HEK293 (cell line): Measurements from ENCODE around the gene OR13C8.

Source experiments
- CTCF ChIA-PET: fragments of 350-600 bp; formaldehyde crosslinking; extraction: SDS; loops from one replicate; lab custom pipeline; 2021; ENCODE audit warnings: antibody characterized with exemption; lab: Yijun Ruan, JAX
- POLR2A ChIA-PET: fragments of 300-600 bp; formaldehyde crosslinking; extraction: SDS; loops from one replicate; lab custom pipeline; 2020; ENCODE audit warnings: antibody characterized with exemption, inconsistent platforms; lab: Yijun Ruan, JAX
- H3K27ac ChIP-seq: fragments of 200-500 bp; sonication (Bioruptor generic); 2 replicates; pipeline ENCODE4 v1.5.1; 2014; ENCODE audit warnings: low read depth, low read length, control low read depth, inconsistent platforms; ENCODE audit errors: extremely low read depth
- H3K36me3 ChIP-seq, 2 experiments: fragments of 200-500 bp in 1 of 2; sonication (Bioruptor generic) in 1 of 2; 1 replicate in 1 of 2; 2 replicates in 1 of 2; pipeline ENCODE4 v1.5.1; 2014 to 2017; ENCODE audit warnings: inconsistent platforms in 2 of 2, low read length in 2 of 2; ENCODE audit not compliant: control insufficient read depth in 2 of 2, insufficient read depth in 1 of 2
- H3K4me1 ChIP-seq: fragments of 200-500 bp; sonication (Bioruptor generic); 2 replicates; pipeline ENCODE4 v1.5.1; 2014; ENCODE audit warnings: mild to moderate bottlenecking, low read length, inconsistent platforms; ENCODE audit not compliant: control insufficient read depth, insufficient read depth
- H3K4me3 ChIP-seq: 2 replicates; pipeline ENCODE4 v1.5.1; 2011; ENCODE audit warnings: low read depth, mild to moderate bottlenecking, control low read depth, low read length, moderate library complexity
- H3K9me3 ChIP-seq: fragments of 200-500 bp; sonication (Bioruptor generic); 2 replicates; pipeline ENCODE4 v1.5.1; 2014; ENCODE audit warnings: low read depth, low read length, inconsistent platforms; ENCODE audit not compliant: control insufficient read depth, insufficient read depth
- GLIS2 ChIP-seq: fragments of 450-650 bp; formaldehyde crosslinking; IDR thresholded peaks from 2 replicates; pipeline ENCODE4 v1.5.1; 2016; ENCODE audit warnings: missing biosample characterization, missing genetic modification characterization
- KLF7 ChIP-seq: fragments of 450-650 bp; formaldehyde crosslinking; IDR thresholded peaks from 2 replicates; pipeline ENCODE4 v1.5.1; 2016; ENCODE audit warnings: missing biosample characterization, missing genetic modification characterization, borderline replicate concordance
- REPIN1 ChIP-seq: fragments of 450-650 bp; formaldehyde crosslinking; IDR thresholded peaks from 2 replicates; pipeline ENCODE4 v1.5.1; 2017; ENCODE audit warnings: missing biosample characterization, missing genetic modification characterization, low read depth
- SP2 ChIP-seq: fragments of 450-650 bp; formaldehyde crosslinking; IDR thresholded peaks from 2 replicates; pipeline ENCODE4 v1.5.1; 2016; ENCODE audit warnings: missing biosample characterization, missing genetic modification characterization
- ZBTB17 ChIP-seq: fragments of 450-650 bp; formaldehyde crosslinking; IDR thresholded peaks from 2 replicates; pipeline ENCODE4 v1.5.1; 2016; ENCODE audit warnings: missing biosample characterization, missing genetic modification characterization
- ZNF132 ChIP-seq: fragments of 450-650 bp; formaldehyde crosslinking; IDR thresholded peaks from 2 replicates; pipeline ENCODE4 v1.5.1; 2017; ENCODE audit warnings: missing biosample characterization, missing genetic modification characterization, borderline replicate concordance
- ZNF133 ChIP-seq: fragments of 450-650 bp; formaldehyde crosslinking; IDR thresholded peaks from 2 replicates; pipeline ENCODE4 v1.5.1; 2016; ENCODE audit warnings: missing biosample characterization, missing genetic modification characterization
- ZNF140 ChIP-seq: fragments of 450-650 bp; formaldehyde crosslinking; IDR thresholded peaks from 2 replicates; pipeline ENCODE4 v1.5.1; 2016; ENCODE audit warnings: missing biosample characterization, missing genetic modification characterization
- ZNF146 ChIP-seq: fragments of 450-650 bp; formaldehyde crosslinking; IDR thresholded peaks from 2 replicates; pipeline ENCODE4 v1.5.1; 2016; ENCODE audit warnings: missing biosample characterization, missing genetic modification characterization
- ZNF202 ChIP-seq: fragments of 450-650 bp; formaldehyde crosslinking; IDR thresholded peaks from 2 replicates; pipeline ENCODE4 v1.5.1; 2016; ENCODE audit warnings: missing biosample characterization, missing genetic modification characterization, borderline replicate concordance
- ZNF239 ChIP-seq: fragments of 450-650 bp; formaldehyde crosslinking; IDR thresholded peaks from 2 replicates; pipeline ENCODE4 v1.5.1; 2016; ENCODE audit warnings: missing biosample characterization, missing genetic modification characterization
- ZNF302 ChIP-seq: fragments of 450-650 bp; formaldehyde crosslinking; IDR thresholded peaks from 2 replicates; pipeline ENCODE4 v1.5.1; 2016; ENCODE audit warnings: missing biosample characterization, missing genetic modification characterization, low read depth
- ZNF341 ChIP-seq: fragments of 450-650 bp; formaldehyde crosslinking; IDR thresholded peaks from 2 replicates; pipeline ENCODE4; 2016; ENCODE audit warnings: low read depth, missing biosample characterization, missing genetic modification characterization
- ZNF354C ChIP-seq: fragments of 450-650 bp; formaldehyde crosslinking; IDR thresholded peaks from 2 replicates; pipeline ENCODE4 v1.5.1; 2016; ENCODE audit warnings: missing biosample characterization, missing genetic modification characterization, low read depth, borderline replicate concordance
- ZNF426 ChIP-seq: fragments of 450-650 bp; formaldehyde crosslinking; IDR thresholded peaks from 2 replicates; pipeline ENCODE4 v1.5.1; 2017; ENCODE audit warnings: missing biosample characterization, missing genetic modification characterization, mild to moderate bottlenecking, inconsistent platforms, moderate library complexity
- ZNF549 ChIP-seq: fragments of 450-650 bp; IDR thresholded peaks from 2 replicates; pipeline ENCODE4 v1.5.1; 2018; ENCODE audit warnings: missing biosample characterization, missing genetic modification characterization, mild to moderate bottlenecking, inconsistent platforms, moderate library complexity
- ZNF558 ChIP-seq: fragments of 450-650 bp; formaldehyde crosslinking; IDR thresholded peaks from 2 replicates; pipeline ENCODE4 v1.5.1; 2016; ENCODE audit warnings: missing biosample characterization, missing genetic modification characterization
- ZNF707 ChIP-seq: fragments of 450-650 bp; formaldehyde crosslinking; IDR thresholded peaks from 2 replicates; pipeline ENCODE4 v1.5.1; 2016; ENCODE audit warnings: missing biosample characterization, missing genetic modification characterization
- TF ChIP-seq, protein P1 (sequence below): fragments of 450-650 bp; formaldehyde crosslinking; IDR thresholded peaks from 2 replicates; pipeline ENCODE4 v1.5.1; 2016; ENCODE audit warnings: missing biosample characterization, missing genetic modification characterization
- TF ChIP-seq, protein P2 (sequence below): fragments of 450-650 bp; formaldehyde crosslinking; IDR thresholded peaks from 2 replicates; pipeline ENCODE4 v1.5.1; 2017; ENCODE audit warnings: missing biosample characterization, missing genetic modification characterization
- TF ChIP-seq, protein P3 (sequence below): fragments of 450-650 bp; formaldehyde crosslinking; IDR thresholded peaks from 2 replicates; pipeline ENCODE4 v1.5.1; 2016; ENCODE audit warnings: missing biosample characterization, missing genetic modification characterization
- TF ChIP-seq, protein P4 (sequence below): fragments of 450-650 bp; formaldehyde crosslinking; IDR thresholded peaks from 2 replicates; pipeline ENCODE4 v1.5.1; 2017; ENCODE audit warnings: missing biosample characterization, missing genetic modification characterization

OR13C8 gene

DNA sequence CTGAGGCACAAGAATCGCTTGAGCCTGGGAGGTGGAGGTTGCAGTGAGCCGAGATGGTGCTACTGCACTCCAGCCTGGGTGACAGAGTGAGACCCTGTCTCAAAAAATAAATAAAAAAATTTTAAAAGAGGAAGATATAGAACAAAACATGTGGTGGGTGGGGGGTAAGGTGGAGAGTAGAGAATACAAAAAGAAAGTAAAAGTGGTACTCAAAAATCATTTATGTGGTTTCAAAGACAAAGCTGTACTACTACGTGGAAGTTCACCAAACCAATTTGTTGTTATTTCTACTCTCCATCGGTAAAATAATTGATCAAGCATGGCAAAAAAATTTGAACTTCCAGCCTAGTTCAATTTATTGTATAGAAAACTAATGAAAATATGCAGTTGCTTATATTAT lies 24.3 kb upstream of the OR13C8 start (continued):
- TF ChIP-seq, protein P1, sequence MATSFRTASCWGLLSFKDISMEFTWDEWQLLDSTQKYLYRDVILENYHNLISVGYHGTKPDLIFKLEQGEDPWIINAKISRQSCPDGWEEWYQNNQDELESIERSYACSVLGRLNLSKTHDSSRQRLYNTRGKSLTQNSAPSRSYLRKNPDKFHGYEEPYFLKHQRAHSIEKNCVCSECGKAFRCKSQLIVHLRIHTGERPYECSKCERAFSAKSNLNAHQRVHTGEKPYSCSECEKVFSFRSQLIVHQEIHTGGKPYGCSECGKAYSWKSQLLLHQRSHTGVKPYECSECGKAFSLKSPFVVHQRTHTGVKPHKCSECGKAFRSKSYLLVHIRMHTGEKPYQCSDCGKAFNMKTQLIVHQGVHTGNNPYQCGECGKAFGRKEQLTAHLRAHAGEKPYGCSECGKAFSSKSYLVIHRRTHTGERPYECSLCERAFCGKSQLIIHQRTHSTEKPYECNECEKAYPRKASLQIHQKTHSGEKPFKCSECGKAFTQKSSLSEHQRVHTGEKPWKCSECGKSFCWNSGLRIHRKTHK (tag by site-specific recombination): no peak
- TF ChIP-seq ZNF549 (no peak), ZNF354C (tag by site-specific recombination) (no peak)

DNA sequence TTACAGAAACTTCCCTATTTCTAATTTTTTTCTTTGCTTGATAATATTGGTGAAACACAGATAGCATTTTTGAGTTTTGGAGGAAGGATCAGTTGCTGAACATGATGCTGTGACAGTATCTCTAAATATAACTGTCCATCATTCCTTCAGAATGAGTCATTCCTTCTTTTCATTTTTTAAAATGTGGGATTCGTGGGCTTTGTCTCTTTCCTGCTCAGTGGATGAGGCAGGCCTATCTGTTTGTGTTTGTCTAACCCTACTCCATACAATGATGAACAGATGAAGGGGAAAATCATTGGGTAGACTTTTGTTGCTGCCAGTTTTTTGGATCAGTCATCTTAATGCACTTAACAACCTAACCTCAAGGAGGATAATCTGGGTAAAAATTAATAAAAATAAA lies 15.7 kb upstream of the OR13C8 start:
- CTCF ChIA-PET: no interaction called here
- POLR2A ChIA-PET: no interaction called here
- no peak overlapping the region for H3K4me3 ChIP-seq

DNA sequence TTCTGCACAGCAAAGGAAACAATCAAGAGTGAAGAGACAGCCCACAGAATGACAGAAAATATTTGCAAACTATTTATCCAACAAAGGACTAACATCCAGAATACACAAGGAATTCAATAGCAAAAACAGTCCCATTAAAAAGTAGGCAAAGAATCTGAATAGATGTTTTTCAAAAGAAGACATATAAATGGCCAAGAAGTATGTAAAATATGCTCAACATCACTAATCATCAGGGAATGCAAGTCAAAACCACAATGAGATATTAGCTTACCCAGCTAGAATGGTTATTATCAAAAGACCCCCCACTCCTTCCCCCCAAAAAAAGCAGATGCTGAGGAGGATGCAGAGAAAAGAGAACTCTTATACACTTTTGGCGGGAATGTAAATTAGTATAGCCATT lies 13.4 kb upstream of the OR13C8 start:
- Histone ChIP-seq H3K36me3 (no peaks in the 10 kb centered on the region), H3K27ac (no peak overlapping the region), H3K4me1 (no peaks in the 10 kb centered on the region), H3K4me3 (no peak overlapping the region), H3K9me3 (no peaks in the 10 kb centered on the region)
- TF ChIP-seq ZNF426 (tag by site-specific recombination) (no peak), REPIN1 (no peak), GLIS2 (no peak)
- POLR2A ChIA-PET: no interaction called here
- CTCF ChIA-PET: no interaction called here

More for the DNA sequence above, 15.7 kb upstream of the OR13C8 start:
- no peaks in the 10 kb centered on the region for H3K4me1 ChIP-seq
- no peaks in the 10 kb centered on the region for H3K9me3 ChIP-seq
- H3K36me3 ChIP-seq: no peaks in the 10 kb centered on the region
- no peak overlapping the region for H3K27ac ChIP-seq
- TF ChIP-seq ZNF133 (tag by site-specific recombination) (no peak), ZNF302 (tag by site-specific recombination) (no peak), ZNF341 (tag by site-specific recombination) (no peak), KLF7 (tag by site-specific recombination) (no peak), ZNF558 (no peak), ZNF426 (tag by site-specific recombination) (no peak), ZBTB17 (no peak), ZNF202 (tag by site-specific recombination) (no peak), SP2 (tag by site-specific recombination) (no peak)
- TF ChIP-seq, protein P2, sequence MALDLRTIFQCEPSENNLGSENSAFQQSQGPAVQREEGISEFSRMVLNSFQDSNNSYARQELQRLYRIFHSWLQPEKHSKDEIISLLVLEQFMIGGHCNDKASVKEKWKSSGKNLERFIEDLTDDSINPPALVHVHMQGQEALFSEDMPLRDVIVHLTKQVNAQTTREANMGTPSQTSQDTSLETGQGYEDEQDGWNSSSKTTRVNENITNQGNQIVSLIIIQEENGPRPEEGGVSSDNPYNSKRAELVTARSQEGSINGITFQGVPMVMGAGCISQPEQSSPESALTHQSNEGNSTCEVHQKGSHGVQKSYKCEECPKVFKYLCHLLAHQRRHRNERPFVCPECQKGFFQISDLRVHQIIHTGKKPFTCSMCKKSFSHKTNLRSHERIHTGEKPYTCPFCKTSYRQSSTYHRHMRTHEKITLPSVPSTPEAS (tag by site-specific recombination): no peak

DNA sequence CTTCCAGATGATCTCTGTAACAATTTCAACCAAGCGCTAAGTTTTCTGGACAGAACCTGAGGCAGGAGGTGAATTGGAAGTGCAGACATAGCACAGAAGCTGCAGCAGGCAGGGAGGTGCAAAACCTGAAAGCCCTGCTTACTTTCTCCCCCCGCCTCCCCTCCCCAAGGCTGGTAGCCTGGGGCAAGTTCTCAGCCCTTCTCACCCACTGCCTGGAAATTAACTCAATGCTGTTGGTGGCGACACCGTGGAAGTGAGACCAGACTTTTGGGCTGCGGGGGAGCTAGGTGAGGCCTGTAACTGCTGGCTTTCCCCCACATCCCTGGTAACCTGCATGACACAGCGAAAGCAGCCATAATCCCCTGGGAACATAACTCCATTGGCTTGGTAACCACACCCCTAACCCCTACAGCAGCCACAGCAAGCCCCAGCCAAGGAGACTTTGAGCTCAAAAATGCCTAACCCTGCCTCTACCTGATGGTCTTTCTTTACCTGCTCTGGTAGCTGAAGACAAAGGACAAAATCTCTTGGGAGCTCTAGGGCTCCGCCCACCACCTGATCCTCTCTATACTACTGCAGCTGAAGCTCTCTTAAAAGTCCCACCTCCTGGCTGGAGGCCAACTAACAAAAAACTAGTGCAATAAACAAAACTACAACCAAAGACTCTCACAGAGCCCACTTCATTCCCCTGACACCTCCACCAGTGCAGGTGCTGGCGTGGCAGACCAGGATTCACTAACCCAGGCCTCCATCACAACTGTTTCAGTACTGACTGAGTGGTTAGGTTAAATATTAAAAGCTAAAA lies 11.9 kb upstream of the OR13C8 start:
- Histone ChIP-seq H3K36me3 (no peaks in the 10 kb centered on the region), H3K4me1 (no peaks in the 10 kb centered on the region), H3K4me3 (no peak overlapping the region), H3K9me3 (no peaks in the 10 kb centered on the region), H3K27ac (no peak overlapping the region)
- ChIA-PET CTCF (interaction anchor here (1.1 kb wide), 1 partner anchor 31 kb away, joined by 4 read pairs; no protein-coding TSS in a partner anchor), POLR2A (no interaction called here)
- TF ChIP-seq ZNF132 (tag by site-specific recombination): no peak
- no peak for TF ChIP-seq ZNF239 (tag by site-specific recombination)
- TF ChIP-seq, protein P3, sequence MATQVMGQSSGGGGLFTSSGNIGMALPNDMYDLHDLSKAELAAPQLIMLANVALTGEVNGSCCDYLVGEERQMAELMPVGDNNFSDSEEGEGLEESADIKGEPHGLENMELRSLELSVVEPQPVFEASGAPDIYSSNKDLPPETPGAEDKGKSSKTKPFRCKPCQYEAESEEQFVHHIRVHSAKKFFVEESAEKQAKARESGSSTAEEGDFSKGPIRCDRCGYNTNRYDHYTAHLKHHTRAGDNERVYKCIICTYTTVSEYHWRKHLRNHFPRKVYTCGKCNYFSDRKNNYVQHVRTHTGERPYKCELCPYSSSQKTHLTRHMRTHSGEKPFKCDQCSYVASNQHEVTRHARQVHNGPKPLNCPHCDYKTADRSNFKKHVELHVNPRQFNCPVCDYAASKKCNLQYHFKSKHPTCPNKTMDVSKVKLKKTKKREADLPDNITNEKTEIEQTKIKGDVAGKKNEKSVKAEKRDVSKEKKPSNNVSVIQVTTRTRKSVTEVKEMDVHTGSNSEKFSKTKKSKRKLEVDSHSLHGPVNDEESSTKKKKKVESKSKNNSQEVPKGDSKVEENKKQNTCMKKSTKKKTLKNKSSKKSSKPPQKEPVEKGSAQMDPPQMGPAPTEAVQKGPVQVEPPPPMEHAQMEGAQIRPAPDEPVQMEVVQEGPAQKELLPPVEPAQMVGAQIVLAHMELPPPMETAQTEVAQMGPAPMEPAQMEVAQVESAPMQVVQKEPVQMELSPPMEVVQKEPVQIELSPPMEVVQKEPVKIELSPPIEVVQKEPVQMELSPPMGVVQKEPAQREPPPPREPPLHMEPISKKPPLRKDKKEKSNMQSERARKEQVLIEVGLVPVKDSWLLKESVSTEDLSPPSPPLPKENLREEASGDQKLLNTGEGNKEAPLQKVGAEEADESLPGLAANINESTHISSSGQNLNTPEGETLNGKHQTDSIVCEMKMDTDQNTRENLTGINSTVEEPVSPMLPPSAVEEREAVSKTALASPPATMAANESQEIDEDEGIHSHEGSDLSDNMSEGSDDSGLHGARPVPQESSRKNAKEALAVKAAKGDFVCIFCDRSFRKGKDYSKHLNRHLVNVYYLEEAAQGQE (tag by site-specific recombination): no peak
- TF ChIP-seq ZNF146 (tag by site-specific recombination): no peak
- no peak for TF ChIP-seq ZNF707 (tag by site-specific recombination)
- TF ChIP-seq, protein P4, sequence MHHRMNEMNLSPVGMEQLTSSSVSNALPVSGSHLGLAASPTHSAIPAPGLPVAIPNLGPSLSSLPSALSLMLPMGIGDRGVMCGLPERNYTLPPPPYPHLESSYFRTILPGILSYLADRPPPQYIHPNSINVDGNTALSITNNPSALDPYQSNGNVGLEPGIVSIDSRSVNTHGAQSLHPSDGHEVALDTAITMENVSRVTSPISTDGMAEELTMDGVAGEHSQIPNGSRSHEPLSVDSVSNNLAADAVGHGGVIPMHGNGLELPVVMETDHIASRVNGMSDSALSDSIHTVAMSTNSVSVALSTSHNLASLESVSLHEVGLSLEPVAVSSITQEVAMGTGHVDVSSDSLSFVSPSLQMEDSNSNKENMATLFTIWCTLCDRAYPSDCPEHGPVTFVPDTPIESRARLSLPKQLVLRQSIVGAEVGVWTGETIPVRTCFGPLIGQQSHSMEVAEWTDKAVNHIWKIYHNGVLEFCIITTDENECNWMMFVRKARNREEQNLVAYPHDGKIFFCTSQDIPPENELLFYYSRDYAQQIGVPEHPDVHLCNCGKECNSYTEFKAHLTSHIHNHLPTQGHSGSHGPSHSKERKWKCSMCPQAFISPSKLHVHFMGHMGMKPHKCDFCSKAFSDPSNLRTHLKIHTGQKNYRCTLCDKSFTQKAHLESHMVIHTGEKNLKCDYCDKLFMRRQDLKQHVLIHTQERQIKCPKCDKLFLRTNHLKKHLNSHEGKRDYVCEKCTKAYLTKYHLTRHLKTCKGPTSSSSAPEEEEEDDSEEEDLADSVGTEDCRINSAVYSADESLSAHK (tag by site-specific recombination): no peak
- no peak for TF ChIP-seq ZNF140 (tag by site-specific recombination)
